Esophagus muscularis mucosa (tissue), 4 donors: ENCODE measurements around the gene KIAA0040. TPM values are rescaled to one million over a fixed set of nuclear protein-coding genes. Genes with fewer than 3 reads are reported as not detected.

Source experiments
- DNase-seq: peaks from one replicate; pipeline ENCODE4 v3.0.0-alpha.2; 2017; ENCODE audit errors: extremely low spot score
- H3K27ac ChIP-seq, 4 donors: fragments of 200-600 bp; sonication (generic); replicated peaks in 1 of 4; 1 replicate in 3 of 4; 2 replicates in 1 of 4; pipeline ENCODE4 v1.5.1; 2016 to 2019; ENCODE audit warnings: mild to moderate bottlenecking in 1 of 4
- H3K27me3 ChIP-seq, 4 donors: fragments of 200-600 bp; sonication (generic); one replicate each; pipeline versions ENCODE4 v1.5.1 to v1.6.0; 2016 to 2019
- H3K36me3 ChIP-seq, 4 donors: fragments of 200-600 bp; sonication (generic); one replicate each; pipeline ENCODE4 v1.5.1; 2016 to 2019
- H3K4me1 ChIP-seq, 4 donors: fragments of 200-600 bp; sonication (generic); one replicate each; pipeline ENCODE4 v1.5.1; 2016 to 2019
- H3K4me3 ChIP-seq, 4 donors: fragments of 200-600 bp; sonication (generic); 1 replicate in 2 of 4; 2 replicates in 2 of 4; pipeline ENCODE4 v1.5.1; 2016 to 2019; ENCODE audit warnings: mild to moderate bottlenecking in 4 of 4, moderate library complexity in 1 of 4
- H3K9me3 ChIP-seq, 4 donors: fragments of 200-600 bp; sonication (generic); 1 replicate in 3 of 4; 2 replicates in 1 of 4; pipeline ENCODE4 v1.5.1; 2016 to 2019
- CTCF ChIP-seq, 3 experiments: fragments of 200-600 bp in 2 of 3; fragments of 450-650 bp in 1 of 3; sonication (generic) in 2 of 3; IDR thresholded peaks; one replicate each; pipeline ENCODE4 v1.5.1; 2017 to 2019; ENCODE audit warnings: antibody characterized with exemption in 3 of 3, mild to moderate bottlenecking in 2 of 3, moderate library complexity in 1 of 3
- EP300 ChIP-seq: sonication (generic); formaldehyde crosslinking; IDR thresholded peaks from one replicate; pipeline ENCODE4 v1.6.1; 2017; ENCODE audit warnings: antibody characterized with exemption
- POLR2A ChIP-seq: fragments of 450-650 bp; IDR thresholded peaks from one replicate; pipeline ENCODE4 v1.6.1; 2017; ENCODE audit warnings: antibody characterized with exemption, moderate library complexity, mild to moderate bottlenecking, low read depth
- POLR2AphosphoS5 ChIP-seq, 2 donors: sonication (generic); formaldehyde crosslinking; IDR thresholded peaks; one replicate each; pipeline ENCODE4 v1.6.1; 2017; ENCODE audit warnings: antibody characterized with exemption in 2 of 2
- WGBS: methylation state at CpG from one replicate; pipeline ENCODE4 v1.1.5; 2018; 5-methylcytosine and 5-hydroxymethylcytosine counted together
- intact Hi-C: fragments of 100-400 bp; cut with DNase I; formaldehyde crosslinking; loops from one replicate; pipeline ENCODE4 v1.15.1; 2023
- total RNA-seq, 4 donors: library from RNA; depleted of rRNA; stranded (reverse); fragments of >200 nt; gene quantifications; one replicate each; pipeline versions ENCODE4 v1.1.0 to v1.2.1, GENCODE V29; 2016

The KIAA0040 gene
- total RNA-seq, 4 donors from 2014 or later: 37.0 to 109 (median 45.1) TPM

DNA sequence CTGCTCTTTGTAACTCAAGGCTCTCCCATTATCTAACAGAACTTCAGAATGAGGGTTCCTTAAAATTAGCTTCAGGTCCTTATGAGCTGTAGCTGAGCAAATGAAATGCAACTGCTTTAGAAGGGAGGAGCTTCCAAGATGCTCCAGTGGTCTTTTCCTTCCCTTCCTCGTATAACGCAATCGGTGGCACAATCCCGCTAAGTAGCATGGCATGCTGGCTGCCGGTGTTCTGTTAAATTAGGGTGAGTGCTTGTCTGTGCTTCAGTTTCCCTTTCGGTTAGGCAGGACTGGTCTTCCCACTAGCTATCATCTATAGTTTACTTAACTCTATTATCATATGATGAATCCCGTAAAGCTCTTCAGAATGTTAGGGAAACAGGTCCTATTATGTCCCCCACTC, 917 bp downstream of the KIAA0040 start:
- intact Hi-C loops: loop anchor here (5.0 kb wide), 1 partner anchor 34 kb away; no protein-coding TSS in a partner anchor
- H3K4me3 ChIP-seq: peak overlapping the region; percentile 66 to 81 (median 68)
- no peak for TF ChIP-seq CTCF (IDR thresholded peaks at IDR 0.05)
- TF ChIP-seq POLR2AphosphoS5 (IDR thresholded peaks at IDR 0.05): peak in 1 of 2 donors; percentile 55
- TF ChIP-seq POLR2A: no peak
- peak overlapping the region; percentile 86 to 89 (median 88) for H3K27ac ChIP-seq
- H3K4me1 ChIP-seq: peaks cover 37 to 58% (median 50%) of the 10 kb centered on the region in 4 donors
- no peaks in the 10 kb centered on the region for H3K9me3 ChIP-seq
- DNase-seq: peak; percentile 90
- no peaks in the 10 kb centered on the region for H3K27me3 ChIP-seq
- WGBS: 31% methylated on average over 7 of the region's 7 CpGs
- H3K36me3 ChIP-seq: peaks cover 0 to 6% (median 0%) of the 10 kb centered on the region in 4 donors

DNA sequence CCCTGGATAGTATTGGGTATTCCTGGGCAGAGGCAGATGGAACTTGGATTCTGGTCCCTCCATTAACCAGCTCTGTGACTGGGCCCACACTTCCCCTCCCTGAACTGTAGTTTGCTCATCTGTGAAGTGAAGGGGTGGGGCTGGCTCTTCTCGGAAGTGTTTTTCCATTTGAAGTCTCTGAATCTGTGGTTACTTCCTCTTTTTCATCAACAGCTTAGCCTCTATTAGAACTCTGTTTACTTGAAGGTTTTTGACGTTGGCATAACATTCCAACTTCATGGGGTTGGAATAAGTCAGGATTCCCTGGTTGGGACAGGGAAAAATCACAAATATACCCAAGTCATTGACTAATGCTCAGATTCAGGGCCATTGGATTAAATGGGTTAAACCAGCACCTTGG, 3.6 kb downstream of the KIAA0040 start:
- peaks cover 38 to 75% (median 67%) of the 10 kb centered on the region in 4 donors for H3K4me1 ChIP-seq
- H3K36me3 ChIP-seq: peaks cover 0 to 6% (median 0%) of the 10 kb centered on the region in 4 donors
- TF ChIP-seq EP300 (no peak), POLR2A (no peak), CTCF (IDR thresholded peaks at IDR 0.05) (no peak), POLR2AphosphoS5 (IDR thresholded peaks at IDR 0.05) (no peak)
- intact Hi-C loops: no loop called here
- H3K4me3 ChIP-seq: no peak overlapping the region
- no peaks in the 10 kb centered on the region for H3K9me3 ChIP-seq
- DNase-seq: no peak
- WGBS: 51% methylated on average over 2 of the region's 2 CpGs
- no peak overlapping the region for H3K27ac ChIP-seq
- H3K27me3 ChIP-seq: no peaks in the 10 kb centered on the region

GRCh38 chr1:175186433-175187160, 6.0 kb downstream of the KIAA0040 start:
- peaks cover 29 to 72% (median 63%) of the 10 kb centered on the region in 4 donors for H3K4me1 ChIP-seq
- no peak for DNase-seq
- H3K27me3 ChIP-seq: no peaks in the 10 kb centered on the region
- no peaks in the 10 kb centered on the region for H3K9me3 ChIP-seq
- 71% methylated on average over 2 of the region's 2 CpGs for WGBS
- no peak overlapping the region for H3K4me3 ChIP-seq
- no peak overlapping the region for H3K27ac ChIP-seq
- intact Hi-C loops: no loop called here
- H3K36me3 ChIP-seq: peaks cover 0 to 13% (median 0%) of the 10 kb centered on the region in 4 donors
- TF ChIP-seq EP300 (no peak), POLR2AphosphoS5 (IDR thresholded peaks at IDR 0.05) (no peak), POLR2A (no peak), CTCF (IDR thresholded peaks at IDR 0.05) (no peak)

GRCh38 chr1:175185903-175186302, 6.7 kb downstream of the KIAA0040 start:
- WGBS: 80% methylated on average over 1 of the region's 1 CpG
- H3K27ac ChIP-seq: no peak overlapping the region
- intact Hi-C loops: no loop called here
- no peak overlapping the region for H3K4me3 ChIP-seq
- no peak for TF ChIP-seq EP300
- TF ChIP-seq CTCF (IDR thresholded peaks at IDR 0.05): no peak
- TF ChIP-seq POLR2A: no peak
- TF ChIP-seq POLR2AphosphoS5 (IDR thresholded peaks at IDR 0.05): no peak
- peaks cover 22 to 65% (median 56%) of the 10 kb centered on the region in 4 donors for H3K4me1 ChIP-seq
- H3K9me3 ChIP-seq: no peaks in the 10 kb centered on the region
- peaks cover 0 to 13% (median 0%) of the 10 kb centered on the region in 4 donors for H3K36me3 ChIP-seq
- no peaks in the 10 kb centered on the region for H3K27me3 ChIP-seq
- DNase-seq: no peak
